ENCODE measurements around the gene ADCY2. TPM values are rescaled to one million over a fixed set of nuclear protein-coding genes. Genes with fewer than 3 reads are reported as not detected.

ADCY2 gene
- total RNA-seq, 1 experiment from 2014 or later: not detected

GRCh38 chr5:7503564-7503963 is 107.6 kb downstream of the ADCY2 start:
- H3K27me3 Mint-ChIP-seq (ENCODE audit: unreplicated experiment): no peaks in the 10 kb centered on the region
- CTCF ChIA-PET: no interaction called here

GRCh38 chr5:7515284-7515914 is 119.5 kb downstream of the ADCY2 start:
- Mint-ChIP-seq H3K4me3 (ENCODE audit: low read depth, unreplicated experiment) (no peak overlapping the region), H3K27me3 (ENCODE audit: unreplicated experiment) (no peaks in the 10 kb centered on the region), H3K27ac (ENCODE audit: unreplicated experiment) (no peak overlapping the region), H3K9me3 (ENCODE audit: low read depth, unreplicated experiment) (peaks cover 17% of the 10 kb centered on the region), H3K36me3 (ENCODE audit: insufficient read depth, unreplicated experiment) (no peaks in the 10 kb centered on the region), H3K4me1 (ENCODE audit: low read depth, unreplicated experiment) (no peaks in the 10 kb centered on the region)
- intact Hi-C loops (cut with micrococcal nuclease; ENCODE audit: unreplicated experiment): no loop called here
- BruUV-seq (replicated peaks): no TSS peak
- no peak for TF ChIP-seq CTCF (IDR thresholded peaks at IDR 0.05; ENCODE audit: unreplicated experiment)
- CTCF ChIA-PET: no interaction called here
- no peak for DNase-seq

More at GRCh38 chr5:7503564-7503963, 107.6 kb downstream of the ADCY2 start:
- Mint-ChIP-seq H3K36me3 (ENCODE audit: insufficient read depth, unreplicated experiment) (no peaks in the 10 kb centered on the region), H3K9me3 (ENCODE audit: low read depth, unreplicated experiment) (peaks cover 11% of the 10 kb centered on the region), H3K27ac (ENCODE audit: unreplicated experiment) (no peak overlapping the region), H3K4me3 (ENCODE audit: low read depth, unreplicated experiment) (no peak overlapping the region), H3K4me1 (ENCODE audit: low read depth, unreplicated experiment) (no peaks in the 10 kb centered on the region)
- no TSS peak for BruUV-seq (replicated peaks)
- intact Hi-C loops (cut with micrococcal nuclease; ENCODE audit: unreplicated experiment): no loop called here
- no peak for DNase-seq
- TF ChIP-seq CTCF (IDR thresholded peaks at IDR 0.05; ENCODE audit: unreplicated experiment): no peak

- no peak overlapping the region for H3K27ac Mint-ChIP-seq (ENCODE audit: unreplicated experiment)
- DNase-seq: no peak
- intact Hi-C loops (cut with micrococcal nuclease; ENCODE audit: unreplicated experiment): no loop called here
- H3K36me3 Mint-ChIP-seq (ENCODE audit: insufficient read depth, unreplicated experiment): no peaks in the 10 kb centered on the region
- H3K27me3 Mint-ChIP-seq (ENCODE audit: unreplicated experiment): no peaks in the 10 kb centered on the region
- TF ChIP-seq CTCF (IDR thresholded peaks at IDR 0.05; ENCODE audit: unreplicated experiment): no peak
- CTCF ChIA-PET: no interaction called here
- peaks cover 19% of the 10 kb centered on the region for H3K9me3 Mint-ChIP-seq (ENCODE audit: low read depth, unreplicated experiment)
- BruUV-seq (replicated peaks): no TSS peak
- H3K4me1 Mint-ChIP-seq (ENCODE audit: low read depth, unreplicated experiment): no peaks in the 10 kb centered on the region
- no peak overlapping the region for H3K4me3 Mint-ChIP-seq (ENCODE audit: low read depth, unreplicated experiment)
Observed at GRCh38 chr5:7516253-7516652, 120.3 kb downstream of the ADCY2 start.

- CTCF ChIA-PET: no interaction called here
- intact Hi-C loops (cut with micrococcal nuclease; ENCODE audit: unreplicated experiment): no loop called here
Observed at GRCh38 chr5:7517006-7517405, 121.1 kb downstream of the ADCY2 start.

More at GRCh38 chr5:7517006-7517405, 121.1 kb downstream of the ADCY2 start:
- no peak overlapping the region for H3K27ac Mint-ChIP-seq (ENCODE audit: unreplicated experiment)
- no peaks in the 10 kb centered on the region for H3K4me1 Mint-ChIP-seq (ENCODE audit: low read depth, unreplicated experiment)
- H3K9me3 Mint-ChIP-seq (ENCODE audit: low read depth, unreplicated experiment): peaks cover 18% of the 10 kb centered on the region
- H3K4me3 Mint-ChIP-seq (ENCODE audit: low read depth, unreplicated experiment): no peak overlapping the region
- no peaks in the 10 kb centered on the region for H3K36me3 Mint-ChIP-seq (ENCODE audit: insufficient read depth, unreplicated experiment)
- no peaks in the 10 kb centered on the region for H3K27me3 Mint-ChIP-seq (ENCODE audit: unreplicated experiment)
- no TSS peak for BruUV-seq (replicated peaks)
- TF ChIP-seq CTCF (IDR thresholded peaks at IDR 0.05; ENCODE audit: unreplicated experiment): no peak
- no peak for DNase-seq
